Omental fat pad (tissue), 4 donors: ENCODE results near the gene HTR2A. TPM values are rescaled to one million over a fixed set of nuclear protein-coding genes. Genes with fewer than 3 reads are reported as not detected.

Source experiments
- ATAC-seq: fragments of 150-250 bp; one replicate; pipeline ENCODE4 v1.9.1; 2016; ENCODE audit warnings: mild to moderate bottlenecking, moderate library complexity; ENCODE audit not compliant: low FRiP score
- DNase-seq: peaks from one replicate; pipeline ENCODE4 v3.0.0-alpha.2; 2019; ENCODE audit warnings: low spot score
- total RNA-seq, 4 donors: library from RNA; depleted of rRNA; stranded (reverse); fragments of >200 nt; gene quantifications; one replicate each; pipeline ENCODE4 v1.1.0, GENCODE V29; 2016
- TF ChIP-seq, protein P1 (sequence below), 3 donors: fragments of 450-650 bp; IDR thresholded peaks; one replicate each; pipeline ENCODE4 v1.5.1; 2016 to 2017; ENCODE audit warnings: antibody characterized with exemption in 3 of 3, mild to moderate bottlenecking in 3 of 3, moderate library complexity in 2 of 3

The HTR2A gene
- total RNA-seq, 4 donors from 2014 or later, result 0.16 to 1.2 (median 0.55) TPM

DNA sequence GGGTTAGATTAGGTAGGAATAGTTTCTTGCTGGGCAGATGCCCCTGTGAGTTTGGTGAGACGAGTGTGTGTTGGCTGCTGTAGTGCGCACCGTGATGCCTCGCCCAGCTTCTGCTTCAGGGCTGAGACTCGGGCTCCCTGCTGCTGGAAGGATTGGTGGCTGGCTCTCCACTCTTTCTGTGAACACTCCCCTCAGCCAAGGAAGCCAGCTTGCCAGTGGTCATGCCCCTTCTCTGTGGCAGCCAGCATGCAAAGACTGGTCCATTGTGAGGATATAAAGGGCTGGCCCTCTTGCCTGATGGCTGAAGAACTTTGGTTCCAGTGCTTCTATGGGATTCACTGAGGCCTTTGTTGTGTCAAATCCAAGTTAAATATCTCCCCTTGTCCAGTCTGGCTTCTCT lies 2.9 kb upstream of the HTR2A start:
- ATAC-seq (no peak), DNase-seq (no peak)
- TF ChIP-seq, protein P1, sequence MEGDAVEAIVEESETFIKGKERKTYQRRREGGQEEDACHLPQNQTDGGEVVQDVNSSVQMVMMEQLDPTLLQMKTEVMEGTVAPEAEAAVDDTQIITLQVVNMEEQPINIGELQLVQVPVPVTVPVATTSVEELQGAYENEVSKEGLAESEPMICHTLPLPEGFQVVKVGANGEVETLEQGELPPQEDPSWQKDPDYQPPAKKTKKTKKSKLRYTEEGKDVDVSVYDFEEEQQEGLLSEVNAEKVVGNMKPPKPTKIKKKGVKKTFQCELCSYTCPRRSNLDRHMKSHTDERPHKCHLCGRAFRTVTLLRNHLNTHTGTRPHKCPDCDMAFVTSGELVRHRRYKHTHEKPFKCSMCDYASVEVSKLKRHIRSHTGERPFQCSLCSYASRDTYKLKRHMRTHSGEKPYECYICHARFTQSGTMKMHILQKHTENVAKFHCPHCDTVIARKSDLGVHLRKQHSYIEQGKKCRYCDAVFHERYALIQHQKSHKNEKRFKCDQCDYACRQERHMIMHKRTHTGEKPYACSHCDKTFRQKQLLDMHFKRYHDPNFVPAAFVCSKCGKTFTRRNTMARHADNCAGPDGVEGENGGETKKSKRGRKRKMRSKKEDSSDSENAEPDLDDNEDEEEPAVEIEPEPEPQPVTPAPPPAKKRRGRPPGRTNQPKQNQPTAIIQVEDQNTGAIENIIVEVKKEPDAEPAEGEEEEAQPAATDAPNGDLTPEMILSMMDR (IDR thresholded peaks at IDR 0.05), result no peak

DNA sequence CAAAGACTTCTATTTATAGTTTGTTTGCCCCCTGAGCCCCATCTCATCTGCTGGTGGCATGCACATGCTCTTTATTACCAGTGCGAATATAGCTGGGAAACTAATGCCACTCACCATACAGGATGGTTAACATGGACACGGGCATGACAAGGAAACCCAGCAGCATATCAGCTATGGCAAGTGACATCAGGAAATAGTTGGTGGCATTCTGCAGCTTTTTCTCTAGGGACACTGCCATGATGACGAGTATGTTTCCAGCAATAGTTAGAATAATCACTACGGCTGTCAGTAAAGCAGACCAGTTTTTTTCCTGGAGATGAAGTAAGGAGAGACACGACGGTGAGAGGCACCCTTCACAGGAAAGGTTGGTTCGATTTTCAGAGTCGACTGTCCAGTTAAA lies 1.5 kb downstream of the HTR2A start:
- DNase-seq (no peak), ATAC-seq (no peak)
- TF ChIP-seq, protein P1 (IDR thresholded peaks at IDR 0.05), result no peak

DNA sequence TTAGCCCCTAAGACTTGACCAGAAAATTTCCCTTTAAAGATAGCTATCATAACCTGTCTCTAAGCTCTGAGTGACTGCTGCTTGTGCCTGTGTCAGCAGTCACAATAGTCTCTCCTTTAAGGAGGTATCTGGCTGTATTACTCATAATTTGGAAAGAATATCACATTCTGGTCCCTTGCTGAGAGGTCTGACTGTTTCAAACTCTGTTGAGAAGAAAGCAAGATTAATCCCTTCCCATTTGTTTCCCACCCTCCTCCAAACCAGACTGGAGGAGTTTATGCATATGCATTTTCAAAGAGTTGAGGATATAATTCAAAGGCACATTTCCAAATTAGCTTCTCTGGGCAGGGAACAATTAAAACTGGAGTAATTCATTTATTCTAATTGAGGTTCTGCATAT lies 2.3 kb downstream of the HTR2A start:
- TF ChIP-seq, protein P1 (IDR thresholded peaks at IDR 0.05), result no peak
- DNase-seq, result no peak
- peak; percentile 29 for ATAC-seq

GRCh38 chr13:46893798-46894560 lies 2.9 kb downstream of the HTR2A start:
- TF ChIP-seq, protein P1 (IDR thresholded peaks at IDR 0.05), result peak in 2 of 3 donors; percentile 23 to 55
- ATAC-seq, result peak; percentile 94
- peak; percentile 39 for DNase-seq

GRCh38 chr13:46893221-46893740 lies 3.6 kb downstream of the HTR2A start:
- no peak for ATAC-seq
- DNase-seq, result no peak
- TF ChIP-seq, protein P1 (IDR thresholded peaks at IDR 0.05), result no peak

DNA sequence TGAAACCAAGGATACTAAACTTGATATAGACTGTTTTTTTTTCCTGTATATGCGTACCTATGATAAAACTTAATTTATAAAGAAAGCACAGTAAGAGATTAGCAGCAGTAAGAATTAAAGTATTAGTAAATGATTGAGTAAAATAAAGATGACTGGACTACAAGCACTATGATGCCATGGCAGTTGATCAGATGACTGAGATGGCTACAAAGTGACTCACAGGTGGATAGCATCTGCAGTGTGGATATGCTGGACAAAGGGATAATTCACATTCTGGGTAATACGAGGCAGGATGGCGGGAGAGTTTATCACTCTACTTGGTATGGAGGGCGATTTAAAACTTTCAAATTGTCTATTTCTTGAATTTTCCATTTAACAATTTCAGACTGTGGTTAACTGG lies 11.8 kb downstream of the HTR2A start:
- TF ChIP-seq, protein P1 (IDR thresholded peaks at IDR 0.05), result no peak
- DNase-seq, result no peak
- no peak for ATAC-seq

- no peak for ATAC-seq
- DNase-seq, result no peak
- TF ChIP-seq, protein P1 (IDR thresholded peaks at IDR 0.05), result no peak
Observed at GRCh38 chr13:46884531-46884930, 12.3 kb downstream of the HTR2A start.
